Right renal cortex interstitium (tissue), 3 donors: ENCODE measurements around the gene MEX3A. TPM values are rescaled to one million over a fixed set of nuclear protein-coding genes. Genes with fewer than 3 reads are reported as not detected.
"Not testable (repeated sequence)": the region's sequence is repeated elsewhere in the genome, so short reads cannot be mapped to it uniquely, and the experiment has no call there.

Source experiments
- DNase-seq, 3 donors: peaks; one replicate each; pipeline ENCODE4 v3.0.0-alpha.2; 2013; ENCODE audit warnings: low read depth in 3 of 3, low spot score in 2 of 3
- polyA plus RNA-seq, 3 donors: library from polyadenylated mRNA; unstranded; fragments of 120-200 nt; gene quantifications; one replicate each; pipeline ENCODE4 v1.2.1, GENCODE V29; 2013; ENCODE audit not compliant: insufficient read length in 3 of 3

MEX3A gene
- polyA plus RNA-seq, 3 donors = 42.6 to 44.5 (median 44.2) TPM

- DNase-seq = no peak
Measured at GRCh38 chr1:156060937-156061636, 21.2 kb downstream of the MEX3A start, which contains the start of gene RAB25. Gene RAB25 (plus strand): TSS chr1:156061160. CDS start chr1:156061401, 241 bp downstream.

- DNase-seq = no peak
Measured at GRCh38 chr1:156056326-156056849, 25.9 kb downstream of the MEX3A start.

- no peak for DNase-seq
Measured at GRCh38 chr1:156055281-156056048, 26.8 kb downstream of the MEX3A start.

GRCh38 chr1:156054500-156055280 lies 27.6 kb downstream of the MEX3A start, which contains the start of gene LAMTOR2:
Gene LAMTOR2 (plus strand): TSS chr1:156054782. CDS start chr1:156054890, 108 bp downstream.
- DNase-seq = peak; percentile 94 to 98 (median 97)

- DNase-seq = peak in 2 of 3 donors; percentile 74 to 77
Measured at GRCh38 chr1:156053768-156054499, 28.3 kb downstream of the MEX3A start, which contains the start of gene UBQLN4. Gene UBQLN4 (minus strand): TSS chr1:156053798. CDS start chr1:156053701, 97 bp downstream.

GRCh38 chr1:156052862-156053767 lies 29.1 kb downstream of the MEX3A start:
- peak in 1 of 3 donors; percentile 53 for DNase-seq

- no peak for DNase-seq
Measured at GRCh38 chr1:156051011-156051725, 31.1 kb downstream of the MEX3A start.

GRCh38 chr1:156050376-156050775 lies 31.9 kb downstream of the MEX3A start:
- DNase-seq = no peak

- DNase-seq = no peak
Measured at GRCh38 chr1:156048663-156049258, 33.5 kb downstream of the MEX3A start.

- DNase-seq = no peak
Measured at GRCh38 chr1:156045076-156045475, 37.2 kb downstream of the MEX3A start.

GRCh38 chr1:156042828-156043227 lies 39.4 kb downstream of the MEX3A start:
- DNase-seq = no peak

- DNase-seq = not testable (repeated sequence)
Measured at GRCh38 chr1:156034991-156035390, 47.3 kb downstream of the MEX3A start.

- DNase-seq = no peak
Measured at GRCh38 chr1:156033011-156033410, 49.3 kb downstream of the MEX3A start.

GRCh38 chr1:156026588-156026987 lies 55.7 kb downstream of the MEX3A start:
- DNase-seq = no peak

- DNase-seq = no peak
Measured at GRCh38 chr1:156025876-156026275, 56.4 kb downstream of the MEX3A start.

- DNase-seq = no peak
Measured at GRCh38 chr1:156024801-156025200, 57.5 kb downstream of the MEX3A start.
